DND-41 (cell line): ENCODE results near the gene TKT.

Source experiments
- ATAC-seq: fragments of 200-7000 bp; cut with Tn5 transposase; 3 replicates; pipeline ENCODE4 v1.9.1; 2021; ENCODE audit warnings: low read depth; ENCODE audit not compliant: insufficient read depth
- DNase-seq: peaks from one replicate; pipeline ENCODE4 v3.0.0-alpha.2; 2020
- H2AFZ ChIP-seq: 2 replicates; pipeline ENCODE4 v1.6.0; 2012; ENCODE audit warnings: low read depth, low read length
- H3K27ac ChIP-seq: 2 replicates; pipeline ENCODE4 v1.5.1; 2012; ENCODE audit warnings: low read length, inconsistent platforms
- H3K27me3 ChIP-seq: fragments of 200-600 bp; sonication (generic); 2 replicates; pipeline ENCODE4 v1.6.0; 2012; ENCODE audit warnings: low read length, mild to moderate bottlenecking, inconsistent platforms; ENCODE audit not compliant: insufficient read depth, poor library complexity
- H3K36me3 ChIP-seq: 2 replicates; pipeline ENCODE4 v1.5.1; 2012; ENCODE audit warnings: low read length, inconsistent platforms; ENCODE audit not compliant: insufficient read depth
- H3K4me1 ChIP-seq: 2 replicates; pipeline ENCODE4 v1.5.1; 2012; ENCODE audit warnings: mild to moderate bottlenecking, low read length; ENCODE audit not compliant: insufficient read depth
- H3K4me2 ChIP-seq: 2 replicates; pipeline ENCODE4 v1.6.0; 2012; ENCODE audit warnings: mild to moderate bottlenecking, moderate library complexity, low read length, inconsistent platforms; ENCODE audit not compliant: insufficient read depth
- H3K4me3 ChIP-seq, 2 experiments: fragments of 200-600 bp in 1 of 2; shearing (Covaris generic) in 1 of 2; 2 replicates each; pipeline ENCODE4 v1.5.1; 2012 to 2016; ENCODE audit warnings: inconsistent platforms in 2 of 2, low read length in 2 of 2, mild to moderate bottlenecking in 2 of 2, low read depth in 1 of 2, moderate library complexity in 1 of 2
- H3K79me2 ChIP-seq: 2 replicates; pipeline ENCODE4 v1.6.0; 2012; ENCODE audit warnings: low read length, inconsistent platforms; ENCODE audit not compliant: insufficient read depth
- H3K9ac ChIP-seq: 2 replicates; pipeline ENCODE4 v1.6.0; 2012; ENCODE audit warnings: low read depth, mild to moderate bottlenecking, inconsistent platforms, low read length, moderate library complexity
- H3K9me3 ChIP-seq: 2 replicates; pipeline ENCODE4 v1.5.1; 2012; ENCODE audit warnings: low read length, moderate library complexity, mild to moderate bottlenecking, inconsistent platforms; ENCODE audit not compliant: insufficient read depth, severe bottlenecking
- H4K20me1 ChIP-seq: 2 replicates; pipeline ENCODE4 v1.6.0; 2012; ENCODE audit warnings: low read length; ENCODE audit not compliant: insufficient read depth
- EZH2 ChIP-seq: IDR thresholded peaks from 3 replicates; pipeline ENCODE4 v1.6.1; 2012; ENCODE audit warnings: borderline replicate concordance, low read depth, mild to moderate bottlenecking, moderate library complexity, low read length, inconsistent platforms; ENCODE audit not compliant: severe bottlenecking
- TF ChIP-seq, protein P1 (sequence below): IDR thresholded peaks from 2 replicates; pipeline ENCODE4 v1.5.1; 2012; ENCODE audit warnings: borderline replicate concordance, low read length, moderate library complexity, mild to moderate bottlenecking; ENCODE audit not compliant: poor library complexity, severe bottlenecking; ENCODE audit errors: extremely low read depth

TKT gene

DNA sequence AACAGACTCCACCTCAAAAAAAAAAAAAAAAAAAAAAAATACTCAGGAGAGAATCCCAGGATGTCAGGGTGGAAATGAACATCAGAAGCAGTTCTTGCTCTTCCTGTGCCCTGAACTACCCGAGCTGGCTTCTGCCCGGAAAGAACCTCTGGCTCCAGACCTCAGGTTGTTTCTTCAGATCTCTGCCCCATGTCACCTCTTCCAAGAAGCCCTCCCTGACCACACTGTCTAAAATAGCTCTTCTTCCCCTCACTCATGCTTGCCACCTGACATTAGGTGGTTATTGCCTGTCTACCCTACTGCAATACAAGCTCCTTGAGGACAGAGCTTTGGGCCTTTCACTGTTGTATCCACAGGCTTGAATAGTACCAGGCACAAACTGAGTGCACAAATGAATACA is 8.2 kb downstream of the TKT start:
- Histone ChIP-seq H3K27ac (no peak overlapping the region), H2AFZ (no peak overlapping the region), H3K4me1 (peaks cover 29% of the 10 kb centered on the region), H3K4me3 (no peak overlapping the region), H3K9ac (no peak overlapping the region), H4K20me1 (peaks cover 85% of the 10 kb centered on the region), H3K79me2 (peaks cover 99% of the 10 kb centered on the region), H3K27me3 (no peaks in the 10 kb centered on the region), H3K4me2 (no peak overlapping the region), H3K36me3 (peaks cover 44% of the 10 kb centered on the region), H3K9me3 (no peaks in the 10 kb centered on the region)
- no peak for DNase-seq
- TF ChIP-seq, protein P1, sequence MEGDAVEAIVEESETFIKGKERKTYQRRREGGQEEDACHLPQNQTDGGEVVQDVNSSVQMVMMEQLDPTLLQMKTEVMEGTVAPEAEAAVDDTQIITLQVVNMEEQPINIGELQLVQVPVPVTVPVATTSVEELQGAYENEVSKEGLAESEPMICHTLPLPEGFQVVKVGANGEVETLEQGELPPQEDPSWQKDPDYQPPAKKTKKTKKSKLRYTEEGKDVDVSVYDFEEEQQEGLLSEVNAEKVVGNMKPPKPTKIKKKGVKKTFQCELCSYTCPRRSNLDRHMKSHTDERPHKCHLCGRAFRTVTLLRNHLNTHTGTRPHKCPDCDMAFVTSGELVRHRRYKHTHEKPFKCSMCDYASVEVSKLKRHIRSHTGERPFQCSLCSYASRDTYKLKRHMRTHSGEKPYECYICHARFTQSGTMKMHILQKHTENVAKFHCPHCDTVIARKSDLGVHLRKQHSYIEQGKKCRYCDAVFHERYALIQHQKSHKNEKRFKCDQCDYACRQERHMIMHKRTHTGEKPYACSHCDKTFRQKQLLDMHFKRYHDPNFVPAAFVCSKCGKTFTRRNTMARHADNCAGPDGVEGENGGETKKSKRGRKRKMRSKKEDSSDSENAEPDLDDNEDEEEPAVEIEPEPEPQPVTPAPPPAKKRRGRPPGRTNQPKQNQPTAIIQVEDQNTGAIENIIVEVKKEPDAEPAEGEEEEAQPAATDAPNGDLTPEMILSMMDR, result no peak
- no peak for TF ChIP-seq EZH2
- ATAC-seq, result no peak

DNA sequence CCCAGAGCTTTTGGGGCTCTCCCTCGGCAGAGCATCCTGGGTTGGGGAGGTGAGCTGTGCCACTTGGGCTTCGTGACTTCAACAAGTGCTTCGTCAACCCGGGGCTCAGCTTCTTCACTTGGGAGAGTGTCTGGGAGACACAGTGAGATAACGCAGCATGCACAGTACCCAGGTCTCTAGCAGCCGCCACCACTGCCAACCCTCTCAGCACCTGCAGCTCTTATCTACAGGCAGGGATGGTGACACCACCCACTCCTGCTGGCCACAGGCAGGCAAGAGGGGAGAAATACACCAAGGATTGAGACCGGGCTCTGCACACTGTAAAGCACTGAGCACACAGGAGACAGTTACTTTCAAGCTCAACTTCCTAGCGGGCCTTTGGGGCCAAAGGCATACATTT is 11.6 kb downstream of the TKT start:
- no peak for TF ChIP-seq EZH2
- TF ChIP-seq, protein P1, result no peak
- Histone ChIP-seq H3K4me3 (no peak overlapping the region), H2AFZ (no peak overlapping the region), H3K4me2 (no peak overlapping the region), H3K79me2 (peaks cover 91% of the 10 kb centered on the region), H3K9me3 (no peaks in the 10 kb centered on the region), H3K27ac (no peak overlapping the region), H3K9ac (no peak overlapping the region), H3K27me3 (no peaks in the 10 kb centered on the region), H4K20me1 (peaks cover 86% of the 10 kb centered on the region), H3K4me1 (peaks cover 1% of the 10 kb centered on the region; the same call in 1 of the 2 replicates), H3K36me3 (peaks cover 66% of the 10 kb centered on the region)
- no peak for ATAC-seq
- DNase-seq, result no peak

GRCh38 chr3:53243785-53244184 is 12.0 kb downstream of the TKT start:
- TF ChIP-seq, protein P1, result no peak
- no peak for TF ChIP-seq EZH2
- no peak for DNase-seq
- peaks cover 71% of the 10 kb centered on the region for H3K36me3 ChIP-seq
- no peaks in the 10 kb centered on the region for H3K4me1 ChIP-seq
- H3K27ac ChIP-seq, result no peak overlapping the region
- no peaks in the 10 kb centered on the region for H3K27me3 ChIP-seq
- ATAC-seq, result no peak
- no peak overlapping the region for H3K4me3 ChIP-seq
- peaks cover 84% of the 10 kb centered on the region for H4K20me1 ChIP-seq
- no peak overlapping the region for H3K4me2 ChIP-seq
- peaks cover 86% of the 10 kb centered on the region for H3K79me2 ChIP-seq
- no peak overlapping the region for H3K9ac ChIP-seq
- H3K9me3 ChIP-seq, result no peaks in the 10 kb centered on the region
- no peak overlapping the region for H2AFZ ChIP-seq

- Histone ChIP-seq H3K9me3 (no peaks in the 10 kb centered on the region), H3K4me3 (no peak overlapping the region), H3K9ac (no peak overlapping the region), H4K20me1 (peaks cover 83% of the 10 kb centered on the region), H3K4me2 (no peak overlapping the region), H3K36me3 (peaks cover 77% of the 10 kb centered on the region), H3K4me1 (no peaks in the 10 kb centered on the region), H3K27me3 (no peaks in the 10 kb centered on the region), H3K27ac (no peak overlapping the region), H2AFZ (no peak overlapping the region), H3K79me2 (peaks cover 80% of the 10 kb centered on the region)
- no peak for ATAC-seq
- TF ChIP-seq, protein P1, result no peak
- no peak for TF ChIP-seq EZH2
- no peak for DNase-seq
Measured at GRCh38 chr3:53243165-53243564, 12.7 kb downstream of the TKT start.
